NOMO-1 treated with DMSO at 0.1 percent for 48 hours (cell line): Measurements from ENCODE around the gene EFL1.
"Not testable (repeated sequence)": the region's sequence is repeated elsewhere in the genome, so short reads cannot be mapped to it uniquely, and the experiment has no call there.

Experiments
- DNase-seq: peaks from one replicate; lab custom pipeline; 2025; ENCODE audit not compliant: unreplicated experiment; lab: John Stamatoyannopoulos, UW

EFL1 gene

DNA sequence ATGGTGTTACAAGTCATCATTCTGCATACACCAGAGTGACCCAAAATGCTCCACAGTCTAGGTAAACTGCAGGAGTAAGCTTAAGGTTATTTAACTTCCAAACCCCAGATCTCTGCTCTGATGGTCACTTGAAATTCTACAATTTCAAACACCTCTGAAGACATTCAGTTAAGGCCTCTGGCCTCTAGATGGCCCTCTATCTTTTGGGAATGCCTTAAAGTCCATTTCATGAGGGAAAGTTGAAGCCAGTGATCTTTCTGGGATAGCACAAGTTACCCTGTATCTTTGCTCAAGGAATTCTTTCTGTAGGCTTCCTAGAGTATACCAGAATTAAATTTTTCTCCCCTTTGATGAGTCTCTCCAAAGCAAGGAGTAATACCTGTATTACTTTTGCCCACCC is 18.7 kb upstream of the EFL1 start:
- not testable (repeated sequence) for DNase-seq

DNA sequence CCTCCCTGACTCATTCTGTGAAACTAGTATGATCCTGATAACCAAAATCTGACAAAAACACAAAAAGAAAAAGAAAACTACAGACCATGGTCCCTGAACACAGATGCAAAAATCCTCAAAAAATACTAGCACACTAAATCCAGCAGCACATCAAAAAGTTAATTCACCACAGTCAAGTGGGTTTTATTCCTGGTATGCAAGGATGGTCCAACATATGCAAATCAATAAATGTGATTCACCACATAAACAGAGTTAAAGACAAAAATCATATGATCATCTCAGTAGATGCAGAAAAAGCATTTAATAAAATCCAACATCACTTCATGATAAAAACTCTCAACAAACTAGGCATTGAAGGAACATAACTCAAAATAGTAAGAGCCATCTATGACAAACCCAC is 12.9 kb upstream of the EFL1 start:
- no peak for DNase-seq

DNA sequence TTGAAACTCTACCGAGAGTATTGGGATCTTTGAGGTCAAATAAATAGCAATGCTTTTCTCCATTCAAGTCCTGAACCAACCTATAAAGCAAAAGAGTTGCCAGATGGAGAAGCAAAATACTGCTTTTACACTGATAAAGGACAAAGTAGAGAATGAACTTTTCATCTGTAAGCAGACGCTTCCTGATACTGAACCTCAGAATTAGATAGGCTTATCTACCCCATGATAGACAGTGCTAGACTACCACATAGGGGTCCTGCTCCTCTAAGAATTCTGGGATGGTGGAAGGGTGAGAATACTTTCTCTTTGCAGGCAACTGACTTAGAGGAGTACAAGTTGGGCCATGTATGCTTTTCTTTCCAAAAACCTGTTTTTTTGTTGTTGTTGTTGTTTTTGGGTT is 9.6 kb upstream of the EFL1 start:
- no peak for DNase-seq

DNA sequence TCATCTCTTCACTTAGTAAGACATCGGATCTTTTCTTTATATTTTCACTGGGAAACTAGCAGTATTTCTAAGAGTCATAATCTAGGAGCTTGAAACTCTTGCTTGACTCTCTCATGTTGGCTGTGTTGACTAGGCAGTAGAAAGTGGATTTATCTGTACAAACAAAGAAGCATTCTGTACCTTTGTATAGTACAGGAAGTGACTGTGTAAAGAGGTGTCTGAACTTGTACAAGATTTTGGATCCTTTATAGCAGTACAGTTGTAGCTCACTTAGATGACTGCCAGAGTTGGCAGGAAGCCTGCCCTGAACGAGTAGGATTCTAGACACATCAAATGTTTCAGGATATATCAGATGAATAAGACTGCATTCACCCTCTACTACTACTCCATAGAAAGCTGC is 5.9 kb upstream of the EFL1 start:
- DNase-seq = not testable (repeated sequence)

DNA sequence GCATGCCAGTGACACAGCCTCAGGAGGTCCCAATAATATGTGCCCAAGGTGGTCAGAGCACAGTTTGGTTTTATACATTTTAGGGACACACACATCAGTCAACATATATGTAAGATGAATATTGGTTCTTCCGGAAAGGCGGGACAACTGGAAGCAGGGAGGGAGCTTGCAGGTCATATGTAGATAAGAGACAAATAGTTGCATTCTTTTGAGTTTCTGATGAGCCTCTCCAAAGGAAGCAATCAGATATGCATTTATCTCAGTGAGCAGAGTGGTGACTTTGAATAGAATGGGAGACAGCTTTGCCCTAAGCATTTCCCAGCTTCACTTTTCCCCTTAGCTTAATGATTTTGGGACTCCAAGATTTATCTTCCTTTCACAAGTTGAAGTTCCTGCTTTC is 4.6 kb upstream of the EFL1 start:
- DNase-seq = not testable (repeated sequence)

DNA sequence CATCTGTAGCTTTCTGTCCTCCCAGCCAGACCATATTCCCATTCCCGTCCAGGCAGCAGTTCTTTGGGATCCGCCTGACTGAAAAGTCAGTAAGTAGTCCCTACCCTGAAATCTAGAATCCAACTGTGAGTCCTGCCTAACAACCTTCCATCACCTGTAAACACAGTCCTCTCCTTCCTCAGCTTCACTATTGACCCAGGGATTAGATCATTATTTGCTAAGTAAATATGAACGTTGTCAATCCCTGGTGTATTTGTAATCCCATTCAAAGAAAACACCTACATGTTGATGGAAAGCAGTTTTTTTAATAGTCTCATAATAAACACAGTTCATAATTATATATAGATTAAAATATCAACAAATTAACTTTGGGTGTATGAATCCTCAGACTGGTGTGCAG is 816 bp upstream of the EFL1 start:
- DNase-seq = no peak

DNA sequence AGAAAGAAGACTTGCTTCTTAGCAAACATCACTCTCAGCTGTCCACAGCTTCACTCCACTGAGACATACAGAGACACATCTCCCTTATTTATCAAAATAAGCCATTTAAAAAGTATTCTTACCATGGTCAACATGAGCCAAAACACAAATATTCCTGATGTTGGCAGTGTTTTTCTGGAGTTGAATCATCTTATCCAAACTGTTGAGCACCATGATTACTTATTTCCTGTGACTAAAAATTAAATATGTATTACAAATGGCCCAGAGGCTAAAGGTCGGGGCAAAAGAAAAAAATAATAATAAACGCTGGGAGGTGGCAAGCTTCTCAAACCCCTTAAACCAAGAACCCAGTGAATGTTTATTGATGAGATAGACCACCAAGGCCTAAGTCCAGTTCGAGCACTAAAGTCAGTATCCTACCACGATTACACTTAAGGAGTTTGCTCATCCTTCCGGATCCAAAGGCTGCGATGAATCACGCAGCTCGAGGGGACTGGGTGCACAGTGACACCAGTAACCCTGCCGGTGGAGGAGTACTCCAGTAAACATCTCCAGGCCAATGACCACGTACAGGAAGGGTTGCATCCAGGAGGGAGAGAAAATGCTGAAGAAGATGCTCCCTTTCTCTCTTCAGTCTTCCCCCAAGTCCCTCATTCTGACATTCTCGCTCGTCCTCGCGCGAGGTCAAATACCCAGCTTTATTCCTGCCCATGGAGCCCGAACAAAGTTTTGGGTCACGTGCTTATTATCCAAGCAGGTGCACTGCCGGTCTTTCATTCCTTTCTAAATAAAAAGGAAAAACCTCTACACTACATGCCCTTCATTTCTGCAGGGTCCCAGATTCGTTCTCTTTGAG is 740 bp downstream of the EFL1 start:
- peak; percentile 32 for DNase-seq

DNA sequence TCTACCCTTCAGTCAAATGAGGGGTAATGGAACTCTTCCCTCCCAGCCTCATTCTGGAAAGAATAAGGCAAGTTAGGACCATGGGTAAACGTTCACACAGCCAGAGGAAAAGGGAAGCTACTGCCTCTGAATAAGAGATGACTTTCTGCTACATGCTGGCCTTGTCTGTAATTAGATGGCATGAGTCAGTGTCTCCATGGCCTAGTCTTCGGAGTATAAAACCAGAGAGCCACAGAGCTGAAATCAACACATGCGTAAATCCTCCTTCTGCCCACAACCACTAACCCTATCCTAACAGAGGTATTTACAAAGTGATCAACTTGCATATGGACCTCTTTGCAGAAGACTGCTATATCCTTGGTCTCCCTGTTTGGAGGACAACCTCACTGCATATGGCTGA is 14.3 kb downstream of the EFL1 start:
- DNase-seq = not testable (repeated sequence)

DNA sequence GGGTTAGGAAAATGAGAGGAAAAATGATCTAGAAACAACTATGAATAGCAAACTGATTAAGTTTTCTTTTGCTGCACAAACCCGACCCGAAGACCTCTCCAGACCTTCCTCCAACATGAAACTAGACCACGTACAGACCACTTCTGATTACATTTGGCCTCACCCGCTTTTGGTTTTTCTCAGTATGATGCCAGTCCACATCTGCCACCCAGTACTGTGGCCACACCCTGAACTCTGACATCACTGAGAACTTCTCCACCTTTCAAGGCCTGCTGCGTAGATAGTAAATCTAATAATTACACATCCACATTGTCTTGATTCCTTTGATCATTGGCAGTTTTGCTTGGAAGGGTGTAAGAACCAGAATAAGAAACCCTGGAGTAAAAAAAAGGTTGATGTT is 16.6 kb downstream of the EFL1 start:
- DNase-seq = not testable (repeated sequence)

DNA sequence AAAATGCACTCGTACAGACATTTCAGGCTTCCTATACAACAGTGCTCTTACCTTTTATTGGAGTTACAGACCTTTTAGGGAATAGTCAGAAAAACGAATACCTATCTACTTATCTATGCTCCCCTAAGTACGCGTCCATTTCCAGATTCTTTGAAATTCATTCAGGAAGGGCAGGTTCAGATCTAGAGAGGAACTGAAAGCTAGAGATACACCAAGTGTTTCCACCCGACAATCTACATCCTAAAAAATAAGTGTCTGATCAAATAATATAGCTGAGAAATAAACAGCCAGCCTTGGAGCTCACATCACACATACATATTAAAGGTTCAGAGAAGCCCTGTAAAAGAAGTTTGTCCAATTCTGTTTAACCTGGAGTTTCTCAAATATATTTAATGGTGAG is 18.9 kb downstream of the EFL1 start:
- not testable (repeated sequence) for DNase-seq

DNA sequence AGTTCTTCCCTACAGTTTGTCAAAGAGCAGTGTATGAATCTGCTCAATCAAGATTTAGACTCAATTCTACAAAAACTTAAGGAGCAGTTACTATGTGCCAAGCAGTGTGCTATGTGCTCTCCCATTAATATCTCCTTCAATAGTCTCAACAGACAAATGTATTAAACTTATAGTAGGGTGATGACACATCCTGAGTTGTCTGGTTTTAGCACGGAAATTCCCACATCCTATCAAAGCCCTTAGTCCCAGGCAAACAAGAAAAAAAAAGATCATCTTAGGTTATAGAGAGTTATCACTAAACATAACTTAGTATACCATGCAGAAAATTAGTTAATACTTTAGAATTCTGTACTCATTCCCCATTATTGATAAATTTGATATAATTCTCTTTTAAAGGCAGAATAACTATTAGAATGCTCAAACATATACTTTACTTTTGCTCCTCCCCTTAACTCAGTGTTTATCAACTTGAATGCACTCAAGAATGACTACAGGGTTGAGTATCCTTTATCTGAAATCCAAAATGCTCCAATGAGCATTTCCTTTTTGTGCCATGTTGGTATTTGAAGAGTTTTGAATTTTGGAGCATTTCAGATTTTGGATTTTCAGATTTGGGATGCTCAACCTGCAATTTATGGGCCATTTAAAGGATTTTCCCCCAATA is 20.6 kb downstream of the EFL1 start:
- not testable (repeated sequence) for DNase-seq

DNA sequence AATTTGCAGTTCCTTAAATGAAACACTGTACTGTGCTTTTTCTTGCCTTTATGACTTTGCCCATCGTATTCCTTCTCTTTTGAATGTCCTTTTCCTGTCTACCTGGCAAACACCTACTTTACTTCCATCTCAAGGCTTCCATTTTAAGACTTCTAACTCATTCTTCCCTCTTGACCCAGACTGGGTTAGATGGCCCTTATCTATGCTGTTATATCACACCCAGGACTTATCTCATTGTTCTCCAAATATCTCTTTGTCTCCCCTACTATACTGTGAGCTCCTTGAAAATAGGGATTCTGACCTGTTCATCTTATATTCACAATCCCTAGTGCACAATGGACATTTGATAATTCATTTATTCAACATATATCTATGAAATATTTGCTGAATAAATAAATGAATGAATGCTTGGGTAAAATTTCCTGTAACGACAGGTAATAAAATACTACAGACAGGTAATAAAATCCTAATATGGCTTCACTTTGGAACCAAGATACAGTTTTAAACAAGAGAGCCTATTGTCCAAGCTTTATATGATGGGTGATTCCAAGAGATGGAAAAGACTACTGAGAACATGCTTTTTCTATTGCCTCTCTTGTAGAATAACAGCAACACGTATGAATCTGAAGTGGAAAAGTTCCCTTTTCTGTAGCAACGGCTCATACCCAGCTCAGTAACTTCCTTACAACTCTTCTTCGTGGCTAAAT is 22.7 kb downstream of the EFL1 start:
- DNase-seq = no peak

DNA sequence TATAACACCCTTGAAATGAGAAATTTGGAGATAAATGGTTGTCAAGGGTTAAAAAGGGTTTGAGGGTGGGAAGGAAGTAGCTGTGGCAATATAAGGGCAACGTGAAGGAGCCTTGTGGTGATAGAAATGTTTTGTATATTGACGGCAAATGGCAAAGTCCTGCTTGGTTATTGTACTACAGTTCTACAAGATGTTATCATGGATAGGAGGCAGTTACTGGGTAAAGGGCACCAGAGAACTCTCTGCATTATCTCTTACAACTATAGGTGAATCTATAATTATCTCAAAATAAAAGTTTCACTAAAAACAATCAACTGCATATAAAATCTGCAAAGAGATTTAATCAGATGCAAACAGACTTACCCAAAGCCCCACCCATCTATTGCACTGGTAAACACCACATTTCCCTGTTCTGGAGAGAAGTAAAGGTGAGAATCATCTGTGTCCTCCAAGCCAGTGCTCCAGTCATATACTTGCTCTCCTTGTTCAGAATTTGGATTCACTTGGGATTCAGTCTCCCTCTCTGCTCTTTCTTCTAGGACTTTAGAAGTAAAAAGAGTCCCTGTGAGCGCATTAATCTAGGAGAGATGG is 24.5 kb downstream of the EFL1 start:
- DNase-seq = not testable (repeated sequence)

DNA sequence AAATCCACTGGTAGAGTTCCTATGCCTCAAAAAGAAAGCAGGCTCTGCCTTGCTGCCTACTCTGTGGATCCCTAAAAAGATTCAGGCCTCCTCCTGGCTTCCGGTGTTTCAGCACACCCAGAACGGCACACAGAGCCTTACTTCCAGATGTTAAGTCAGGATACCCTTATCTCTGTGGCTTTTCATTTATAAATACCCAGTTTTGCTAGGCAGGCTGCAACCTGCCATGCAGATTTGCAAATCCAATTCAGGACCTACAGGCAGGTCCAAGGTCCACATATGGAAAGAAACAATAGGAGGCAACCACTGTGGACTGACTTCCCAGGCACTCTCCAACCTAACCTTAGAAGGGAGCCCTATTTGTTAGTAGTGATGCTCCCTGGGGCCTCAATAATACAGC is 30.7 kb downstream of the EFL1 start:
- DNase-seq = no peak

DNA sequence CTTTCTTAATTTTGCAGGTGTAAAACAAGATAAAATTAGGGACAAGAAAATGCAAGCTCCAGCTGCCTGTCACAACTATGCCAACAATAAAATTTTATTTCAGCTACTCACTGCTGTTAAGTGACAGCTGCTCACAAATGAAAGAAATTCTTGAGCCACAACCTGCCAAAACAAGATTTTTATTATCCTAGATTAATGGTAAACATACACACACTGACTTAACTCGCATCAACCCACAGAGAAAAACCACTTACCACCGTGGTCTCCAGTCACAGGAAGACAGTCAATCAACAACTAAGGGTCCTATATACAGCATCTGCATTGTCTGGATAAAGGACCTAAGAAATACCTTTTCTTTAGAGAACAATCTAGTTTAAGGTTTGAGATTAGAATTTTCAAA is 31.3 kb downstream of the EFL1 start:
- no peak for DNase-seq

DNA sequence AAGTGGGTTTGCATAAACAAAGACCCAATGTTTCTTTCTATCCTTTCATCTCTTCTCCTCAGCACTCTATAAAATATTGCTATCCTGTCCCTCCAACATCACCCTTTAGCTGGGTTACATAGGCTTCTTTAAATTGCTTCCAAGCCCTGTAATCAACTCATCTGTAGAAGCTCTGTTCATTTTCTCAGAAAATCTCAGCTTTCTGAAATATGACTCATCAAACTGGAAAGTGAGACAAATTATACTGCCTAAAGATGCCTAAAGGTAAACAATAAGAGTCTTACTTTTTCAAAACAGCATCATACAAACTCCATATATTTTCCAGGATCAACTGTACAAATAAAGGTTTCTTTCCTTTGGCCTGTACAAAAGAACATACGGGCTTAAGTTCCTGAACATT is 33.8 kb downstream of the EFL1 start:
- no peak for DNase-seq

DNA sequence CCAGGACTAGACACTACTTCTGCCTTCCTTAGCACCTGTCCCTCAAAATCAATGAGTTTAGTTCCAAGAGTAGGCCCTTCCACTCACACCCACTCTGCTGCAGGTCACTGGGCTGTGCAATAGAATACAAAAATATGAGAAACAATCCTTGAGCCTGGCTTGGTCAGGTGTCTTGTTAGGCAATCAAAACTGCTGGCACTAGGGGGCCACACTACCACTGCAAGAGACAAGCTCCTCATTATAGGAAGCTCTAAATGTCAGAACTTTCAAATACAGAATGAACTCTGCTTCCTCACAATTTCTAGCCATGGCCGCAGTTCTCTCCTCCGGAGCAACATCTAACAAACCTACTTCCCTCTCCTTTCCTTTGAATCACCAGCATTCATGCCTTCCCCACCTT is 41.0 kb downstream of the EFL1 start:
- DNase-seq = not testable (repeated sequence)

DNA sequence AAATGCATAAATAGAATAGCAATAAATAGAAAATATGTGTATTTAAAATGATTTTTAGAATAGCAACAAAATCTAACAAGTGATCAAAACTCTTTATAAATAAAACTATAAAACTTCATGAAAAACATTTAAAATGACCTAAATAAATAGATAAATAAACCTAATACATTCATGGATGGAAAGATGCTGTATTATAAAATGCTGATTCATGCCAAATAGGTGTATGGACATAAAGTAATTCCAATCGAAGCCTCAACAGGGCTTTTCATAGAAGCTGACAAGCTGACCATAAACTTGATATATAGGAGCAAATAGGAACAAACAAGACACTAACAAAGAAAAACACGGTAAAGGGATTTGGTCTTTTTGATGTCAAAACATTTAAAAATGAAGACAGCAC is 46.4 kb downstream of the EFL1 start:
- DNase-seq = not testable (repeated sequence)

DNA sequence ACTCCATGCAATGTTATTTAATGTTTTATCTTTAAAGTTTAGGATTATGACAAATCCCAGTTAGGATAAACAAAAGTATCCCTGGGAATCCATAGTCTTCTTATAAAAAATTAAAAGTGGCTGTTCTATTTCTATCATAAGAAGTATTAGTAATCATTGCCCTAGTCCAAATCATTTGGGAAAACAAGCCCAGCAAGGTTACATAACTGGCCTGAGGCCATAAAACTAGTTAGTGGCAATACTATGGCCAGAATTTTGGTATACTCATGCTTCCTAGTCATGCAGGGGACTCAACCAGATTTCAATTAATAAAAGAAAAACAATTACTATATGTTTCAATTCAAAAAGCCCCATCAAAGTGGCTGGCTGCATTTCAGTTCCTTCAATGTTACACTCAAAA is 50.3 kb downstream of the EFL1 start:
- DNase-seq = not testable (repeated sequence)

DNA sequence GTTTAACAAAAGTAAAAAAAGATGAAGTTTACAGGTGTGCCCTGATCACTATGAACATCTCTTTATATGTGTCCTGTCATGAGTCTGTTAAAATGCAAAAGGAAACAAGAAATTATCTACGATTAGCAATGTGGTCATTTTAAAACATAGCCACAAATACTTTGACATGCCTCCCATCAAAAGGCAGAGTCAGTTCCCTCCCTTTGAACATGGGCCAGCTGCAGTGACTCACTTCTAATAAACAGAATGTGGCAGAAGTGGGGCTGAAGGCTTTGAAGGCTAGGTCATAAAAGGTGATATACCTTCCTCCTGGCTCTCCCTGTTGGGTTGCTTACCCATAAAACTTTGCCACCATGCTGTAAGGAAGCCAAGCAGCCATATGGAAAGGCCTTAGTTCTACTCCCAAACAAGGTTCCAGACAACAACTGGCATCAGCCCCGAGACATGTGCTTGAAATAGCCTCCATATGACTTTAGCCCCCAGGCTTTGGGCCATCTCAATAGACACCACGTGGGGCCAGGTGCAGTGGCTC is 52.4 kb downstream of the EFL1 start:
- DNase-seq = not testable (repeated sequence)

DNA sequence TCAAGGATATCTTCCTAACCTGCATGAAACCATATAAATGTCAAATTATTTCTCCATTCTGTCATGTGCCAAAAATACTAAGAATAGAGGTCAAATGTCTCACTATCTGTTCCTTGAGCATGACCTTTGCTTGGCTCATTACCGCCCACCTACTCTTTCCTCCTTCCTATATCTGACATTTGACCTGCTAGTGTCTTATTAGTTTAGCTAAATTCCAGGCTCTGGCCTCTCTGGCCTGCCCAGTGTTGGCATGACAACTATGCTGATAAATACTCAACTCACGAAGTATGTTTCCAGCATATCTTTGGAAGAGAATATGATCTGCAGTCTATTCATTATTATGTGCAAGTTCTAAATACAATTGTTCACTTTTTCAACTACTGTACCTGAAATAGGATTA is 58.0 kb downstream of the EFL1 start:
- not testable (repeated sequence) for DNase-seq
